OCI-LY1 (cell line): ENCODE results near the gene SART3.

Experiments
- CTCF ChIP-seq: fragments of 200-600 bp; sonication (generic), shearing (Covaris generic); IDR thresholded peaks from 2 replicates; pipeline ENCODE4 v1.5.1; 2017; ENCODE audit warnings: mild to moderate bottlenecking, antibody characterized with exemption, low read length, moderate library complexity, mixed read lengths
- EZH2 ChIP-seq: fragments of 200-600 bp; sonication (generic), shearing (Covaris generic); IDR thresholded peaks from 2 replicates; pipeline ENCODE4 v1.8.0; 2017; ENCODE audit warnings: borderline replicate concordance, mixed run types, mild to moderate bottlenecking, antibody characterized with exemption, low read length, moderate library complexity, mixed read lengths

GRCh38 chr12:108525681-108526080 lies 35.3 kb downstream of the SART3 start:
- no peak for TF ChIP-seq CTCF
- no peak for TF ChIP-seq EZH2
